Stimulated activated CD4-positive, alpha-beta T cell treated with anti-CD3 and anti-CD28 coated beads, Interleukin-12 subunit alpha, Interleukin-12 subunit beta, amount 100 ng/mL, for 24 hours (primary cell): ENCODE measurements around the gene SLC22A13.
"Not testable (repeated sequence)": the region's sequence is repeated elsewhere in the genome, so short reads cannot be mapped to it uniquely, and the experiment has no call there.

Experiments used
- DNase-seq, 2 experiments: peaks; one replicate each; pipeline ENCODE4 v3.0.0-alpha.2; 2020; ENCODE audit warnings: low read depth in 2 of 2

Gene SLC22A13

GRCh38 chr3:38297947-38298711 lies 32.5 kb downstream of the SLC22A13 start:
- no peak for DNase-seq

- DNase-seq: no peak
Measured at GRCh38 chr3:38306941-38307340, 41.3 kb downstream of the SLC22A13 start.

- DNase-seq: no peak
Measured at GRCh38 chr3:38307599-38307998, 42.0 kb downstream of the SLC22A13 start.

GRCh38 chr3:38308456-38308855 lies 42.8 kb downstream of the SLC22A13 start:
- no peak for DNase-seq

GRCh38 chr3:38311476-38311875 lies 45.9 kb downstream of the SLC22A13 start:
- DNase-seq: no peak

GRCh38 chr3:38311941-38312340 lies 46.3 kb downstream of the SLC22A13 start:
- DNase-seq: no peak

- DNase-seq: no peak
Measured at GRCh38 chr3:38312356-38312755, 46.7 kb downstream of the SLC22A13 start.

- DNase-seq: no peak
Measured at GRCh38 chr3:38313263-38313662, 47.7 kb downstream of the SLC22A13 start.

GRCh38 chr3:38313695-38314094 lies 48.1 kb downstream of the SLC22A13 start:
- DNase-seq: no peak

GRCh38 chr3:38314112-38314763 lies 48.6 kb downstream of the SLC22A13 start:
- no peak for DNase-seq

- no peak for DNase-seq
Measured at GRCh38 chr3:38314764-38315487, 49.3 kb downstream of the SLC22A13 start.

- no peak for DNase-seq
Measured at GRCh38 chr3:38315488-38316230, 50.0 kb downstream of the SLC22A13 start.

- DNase-seq: no peak
Measured at GRCh38 chr3:38316356-38317191, 51.0 kb downstream of the SLC22A13 start.

GRCh38 chr3:38317192-38317759 lies 51.7 kb downstream of the SLC22A13 start:
- DNase-seq: no peak

GRCh38 chr3:38318766-38319671 lies 53.4 kb downstream of the SLC22A13 start:
- DNase-seq: no peak

GRCh38 chr3:38320638-38321037 lies 55.0 kb downstream of the SLC22A13 start:
- DNase-seq: not testable (repeated sequence)

- DNase-seq: no peak
Measured at GRCh38 chr3:38323060-38323459, 57.4 kb downstream of the SLC22A13 start.

GRCh38 chr3:38325256-38325655 lies 59.6 kb downstream of the SLC22A13 start:
- DNase-seq: no peak

GRCh38 chr3:38327335-38328009 lies 61.9 kb downstream of the SLC22A13 start:
- no peak for DNase-seq
